GM12873 (cell line): ENCODE measurements around the gene KRT16.

Source experiments
- TF ChIP-seq, protein P1 (sequence below): IDR thresholded peaks from 2 replicates; pipeline ENCODE4 v1.5.1; 2012; ENCODE audit warnings: low read depth, mild to moderate bottlenecking, moderate library complexity, low read length, control low read depth; ENCODE audit not compliant: insufficient read depth; ENCODE audit errors: missing control alignments

KRT16 gene

DNA sequence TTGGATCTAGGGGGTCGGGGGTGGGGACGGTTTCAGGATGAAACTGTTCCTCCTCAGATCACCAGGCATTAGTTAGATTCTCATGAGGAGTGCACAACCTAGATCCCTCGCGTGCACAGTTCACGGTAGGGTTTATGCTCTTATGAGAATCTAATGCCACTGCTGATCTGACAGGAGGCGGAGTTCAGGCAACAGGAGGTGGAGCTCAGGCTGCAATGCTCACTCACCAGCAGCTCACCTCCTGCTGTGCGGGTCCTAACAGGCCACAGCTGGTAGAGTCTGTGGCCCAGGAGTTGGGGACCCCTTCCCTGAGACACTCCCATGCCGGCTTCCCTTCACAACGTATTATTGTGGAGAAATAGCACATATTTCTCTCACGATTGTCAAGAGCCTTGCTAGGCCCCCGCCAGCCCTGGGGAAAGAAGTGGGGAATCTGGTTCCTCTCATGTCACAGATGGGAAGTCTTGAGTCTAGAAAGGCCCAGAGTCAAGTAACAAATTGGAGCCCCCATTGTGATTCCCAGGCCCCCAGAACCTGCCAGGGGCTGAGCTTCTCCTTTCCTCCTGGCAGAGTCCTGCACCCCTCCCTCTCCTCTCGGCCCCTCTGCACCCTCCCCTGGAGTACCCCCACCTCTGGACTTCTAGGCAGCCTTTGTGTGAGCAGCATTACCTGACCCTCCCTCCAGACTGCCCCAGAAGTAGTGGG, 19.8 kb downstream of the KRT16 start:
- TF ChIP-seq, protein P1, sequence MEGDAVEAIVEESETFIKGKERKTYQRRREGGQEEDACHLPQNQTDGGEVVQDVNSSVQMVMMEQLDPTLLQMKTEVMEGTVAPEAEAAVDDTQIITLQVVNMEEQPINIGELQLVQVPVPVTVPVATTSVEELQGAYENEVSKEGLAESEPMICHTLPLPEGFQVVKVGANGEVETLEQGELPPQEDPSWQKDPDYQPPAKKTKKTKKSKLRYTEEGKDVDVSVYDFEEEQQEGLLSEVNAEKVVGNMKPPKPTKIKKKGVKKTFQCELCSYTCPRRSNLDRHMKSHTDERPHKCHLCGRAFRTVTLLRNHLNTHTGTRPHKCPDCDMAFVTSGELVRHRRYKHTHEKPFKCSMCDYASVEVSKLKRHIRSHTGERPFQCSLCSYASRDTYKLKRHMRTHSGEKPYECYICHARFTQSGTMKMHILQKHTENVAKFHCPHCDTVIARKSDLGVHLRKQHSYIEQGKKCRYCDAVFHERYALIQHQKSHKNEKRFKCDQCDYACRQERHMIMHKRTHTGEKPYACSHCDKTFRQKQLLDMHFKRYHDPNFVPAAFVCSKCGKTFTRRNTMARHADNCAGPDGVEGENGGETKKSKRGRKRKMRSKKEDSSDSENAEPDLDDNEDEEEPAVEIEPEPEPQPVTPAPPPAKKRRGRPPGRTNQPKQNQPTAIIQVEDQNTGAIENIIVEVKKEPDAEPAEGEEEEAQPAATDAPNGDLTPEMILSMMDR, result no peak

DNA sequence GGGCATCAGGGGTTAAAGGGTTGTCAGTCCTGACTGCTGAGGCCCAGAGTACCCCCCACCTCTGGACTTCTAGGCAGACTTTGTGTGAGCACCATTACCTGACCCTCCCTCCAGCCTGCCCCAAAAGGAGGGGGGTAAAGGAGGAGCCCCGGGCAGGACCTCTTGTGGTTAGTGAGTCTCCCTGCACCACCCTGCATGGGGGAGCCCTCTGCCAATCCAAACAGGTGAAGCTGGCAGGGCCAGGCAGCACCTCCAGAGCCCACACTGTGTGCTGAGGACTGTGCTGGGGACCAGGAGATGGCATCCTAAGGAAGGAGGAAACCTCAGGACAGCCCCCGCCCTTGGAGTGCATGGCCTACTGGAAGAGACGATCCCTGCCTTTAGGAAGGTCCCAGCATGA, 23.3 kb downstream of the KRT16 start:
- TF ChIP-seq, protein P1, result no peak

DNA sequence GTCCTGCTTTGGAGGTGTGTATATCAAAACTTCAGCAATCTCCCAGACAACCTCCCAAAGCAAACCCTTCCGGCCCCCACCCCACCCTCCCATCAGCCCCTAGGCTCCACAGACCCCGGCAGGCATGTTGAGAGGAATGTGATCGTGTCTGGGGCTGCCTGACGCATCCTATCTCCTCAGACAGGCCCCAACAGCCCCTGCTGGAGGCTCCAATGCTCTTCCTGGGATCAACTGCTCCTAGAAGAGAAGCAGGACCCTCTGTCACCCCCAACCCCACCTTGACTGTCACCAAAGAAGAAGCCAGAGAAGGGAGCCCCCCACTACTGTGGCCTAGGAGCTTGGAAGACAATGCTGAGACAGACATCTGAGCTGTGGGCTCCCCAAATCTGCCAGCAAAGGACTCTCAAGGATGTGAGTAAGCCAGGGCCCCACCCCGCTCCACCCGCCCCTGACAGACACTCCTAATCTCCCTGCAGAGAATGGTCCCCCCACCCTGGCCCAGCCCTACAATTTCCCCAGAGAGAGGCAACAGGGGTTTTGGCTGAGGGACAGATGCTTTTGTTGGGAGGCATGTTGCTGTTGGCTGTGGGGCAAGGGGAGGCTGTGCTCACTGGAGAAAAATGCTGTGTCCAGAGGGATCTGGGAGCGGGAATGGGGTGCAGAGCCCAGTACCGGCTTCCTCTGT, 24.3 kb downstream of the KRT16 start:
- TF ChIP-seq, protein P1, result no peak

DNA sequence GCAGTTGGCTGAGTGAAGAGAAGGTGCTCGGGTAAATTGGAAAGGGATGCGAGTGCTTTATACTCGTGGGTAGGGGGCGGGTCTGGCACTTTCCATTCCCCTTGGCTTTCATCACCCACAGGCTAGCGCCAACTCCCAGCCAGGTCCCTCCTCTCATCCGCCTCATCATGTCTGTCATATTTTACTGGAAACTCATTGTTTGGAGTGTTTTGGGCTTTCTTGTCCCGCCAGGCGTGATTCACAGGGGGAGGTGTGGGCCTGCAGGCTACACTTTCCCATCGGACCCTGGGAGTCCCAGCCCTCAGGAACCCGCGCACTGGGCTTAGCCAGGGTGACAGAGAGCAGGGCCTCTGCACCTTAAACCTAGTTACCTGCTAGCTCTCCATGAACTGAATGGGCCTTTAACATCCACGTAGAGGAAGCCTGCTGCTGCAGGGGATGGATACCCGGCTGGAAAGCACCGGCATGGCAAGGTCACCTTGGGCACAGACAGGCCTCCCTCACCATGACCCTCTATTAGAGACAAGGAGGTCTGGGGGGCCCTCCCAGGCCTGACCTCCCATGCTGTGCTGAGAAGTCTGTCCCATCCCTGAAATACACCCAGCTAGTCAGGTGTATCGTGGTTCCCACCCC, 25.6 kb downstream of the KRT16 start, which contains the start of gene KRT14:
TSS of gene KRT14 (minus strand) at position 33 of the 633 bp plus-strand sequence. CDS start 61 bp downstream, outside the sequence.
- TF ChIP-seq, protein P1, result no peak

DNA sequence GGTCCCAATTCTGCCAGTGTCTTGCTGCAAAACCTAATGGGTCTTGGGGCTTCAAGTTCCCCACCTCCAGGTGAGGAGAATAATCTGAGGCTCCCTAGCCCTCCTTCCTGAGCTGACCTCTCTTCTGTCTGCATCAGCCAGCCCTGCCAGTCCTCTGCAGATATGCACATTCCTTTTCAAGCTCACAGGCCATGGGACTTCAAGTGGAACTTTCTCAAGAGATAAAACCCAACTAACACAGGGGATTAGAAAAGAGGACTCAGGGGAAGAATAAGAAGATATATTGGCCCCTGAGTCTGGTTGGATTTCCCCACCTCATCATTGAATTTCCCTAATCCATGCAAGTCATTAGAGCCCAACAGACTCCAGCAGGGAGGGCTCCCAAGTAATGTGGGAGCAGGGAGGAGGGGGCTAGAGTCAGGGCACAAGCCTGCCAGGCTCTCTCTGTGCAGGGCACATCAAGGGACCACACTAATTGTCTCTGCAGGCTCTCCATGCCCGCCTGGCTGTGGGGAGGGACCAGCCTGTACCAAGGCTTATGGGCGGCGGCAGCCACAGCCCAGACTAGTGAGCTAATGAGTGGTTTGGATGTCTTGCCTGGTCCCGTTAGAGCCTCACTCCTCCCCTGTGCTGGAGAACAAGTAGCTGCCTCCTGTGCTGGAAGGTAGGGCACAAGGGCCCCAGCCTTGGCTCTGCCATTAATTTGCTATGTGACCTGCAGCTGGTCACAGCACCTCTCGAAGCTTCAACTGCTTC, 27.1 kb downstream of the KRT16 start:
- TF ChIP-seq, protein P1, result no peak

DNA sequence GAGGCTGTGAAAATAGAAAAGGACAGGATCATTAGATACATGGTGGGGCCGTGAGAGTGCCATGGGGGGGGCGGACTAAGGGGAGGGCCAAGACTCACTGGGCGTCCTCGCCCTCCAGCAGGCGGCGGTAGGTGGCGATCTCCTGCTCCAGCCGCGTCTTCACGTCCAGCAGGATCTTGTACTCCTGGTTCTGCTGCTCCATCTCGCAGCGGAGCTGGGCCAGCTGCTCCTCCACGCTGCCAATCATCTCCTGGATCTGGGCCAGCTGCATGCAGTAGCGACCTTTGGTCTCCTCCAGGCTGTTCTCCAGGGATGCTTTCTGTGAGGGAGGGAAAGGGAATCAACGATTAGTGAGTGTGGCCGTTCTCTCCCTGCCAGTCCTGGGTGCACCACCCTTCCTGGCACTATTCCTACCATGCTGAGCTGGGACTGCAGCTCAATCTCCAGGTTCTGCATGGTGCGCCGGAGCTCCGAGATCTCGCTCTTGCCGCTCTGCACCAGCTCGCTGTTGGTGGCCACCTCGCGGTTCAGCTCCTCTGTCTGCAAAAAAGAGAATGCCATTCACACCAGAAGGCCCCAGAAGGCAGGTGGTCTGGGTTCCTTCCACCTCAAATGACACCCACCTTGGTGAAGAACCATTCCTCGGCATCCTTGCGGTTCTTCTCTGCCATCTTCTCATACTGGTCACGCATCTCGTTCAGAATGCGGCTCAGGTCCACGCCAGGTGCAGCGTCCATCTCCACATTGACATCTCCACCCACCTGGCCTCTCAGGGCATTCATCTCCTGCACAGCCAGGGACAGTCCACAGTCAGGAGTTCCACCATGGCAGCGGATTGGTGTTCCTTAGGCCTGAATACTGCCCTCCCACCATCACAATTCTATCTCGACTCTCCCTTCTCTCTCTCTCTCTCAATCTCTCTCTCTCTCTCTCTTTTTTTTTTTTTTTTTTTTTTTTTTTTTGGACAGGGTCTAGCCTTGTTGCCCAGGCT, 29.1 kb downstream of the KRT16 start:
- TF ChIP-seq, protein P1, result no peak
